ENCODE results near the gene STK25. TPM values are rescaled to one million over a fixed set of nuclear protein-coding genes. Genes with fewer than 3 reads are reported as not detected.
"Not testable (repeated sequence)": the region's sequence is repeated elsewhere in the genome, so short reads cannot be mapped to it uniquely, and the experiment has no call there.

The STK25 gene
- total RNA-seq, 1 donor from 2014 or later, result 158 TPM

DNA sequence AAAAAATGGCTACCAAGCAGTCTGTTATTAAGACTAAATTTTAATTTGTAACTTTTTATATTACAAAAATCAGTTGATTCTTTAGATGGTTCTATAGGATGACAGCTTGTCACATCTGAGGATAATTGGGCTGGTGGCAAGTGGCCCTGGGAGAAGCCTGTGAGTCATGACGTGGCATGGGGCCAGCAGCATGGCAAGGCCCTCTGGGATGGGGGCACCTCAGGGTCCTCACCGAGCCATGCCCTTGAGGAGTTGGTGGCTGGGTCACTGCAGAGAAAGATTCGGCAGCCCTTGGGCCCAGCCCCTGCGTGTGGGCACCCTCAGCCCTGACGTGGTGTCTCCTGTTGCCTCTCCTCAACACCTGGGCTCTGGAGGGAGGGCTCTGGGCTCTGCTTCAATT, 49.7 kb downstream of the STK25 start:
- Mint-ChIP-seq H3K4me3 (ENCODE audit: unreplicated experiment) (no peak overlapping the region), H3K4me1 (ENCODE audit: low read depth) (no peaks in the 10 kb centered on the region), H3K36me3 (ENCODE audit: low read depth) (peaks cover 2% of the 10 kb centered on the region), H3K9me3 (ENCODE audit: low read depth) (no peaks in the 10 kb centered on the region), H3K27ac (ENCODE audit: unreplicated experiment) (no peak overlapping the region), H3K27me3 (ENCODE audit: low read depth) (no peaks in the 10 kb centered on the region)
- no peak for DNase-seq (ENCODE audit: low spot score)
- TF ChIP-seq, protein P1, sequence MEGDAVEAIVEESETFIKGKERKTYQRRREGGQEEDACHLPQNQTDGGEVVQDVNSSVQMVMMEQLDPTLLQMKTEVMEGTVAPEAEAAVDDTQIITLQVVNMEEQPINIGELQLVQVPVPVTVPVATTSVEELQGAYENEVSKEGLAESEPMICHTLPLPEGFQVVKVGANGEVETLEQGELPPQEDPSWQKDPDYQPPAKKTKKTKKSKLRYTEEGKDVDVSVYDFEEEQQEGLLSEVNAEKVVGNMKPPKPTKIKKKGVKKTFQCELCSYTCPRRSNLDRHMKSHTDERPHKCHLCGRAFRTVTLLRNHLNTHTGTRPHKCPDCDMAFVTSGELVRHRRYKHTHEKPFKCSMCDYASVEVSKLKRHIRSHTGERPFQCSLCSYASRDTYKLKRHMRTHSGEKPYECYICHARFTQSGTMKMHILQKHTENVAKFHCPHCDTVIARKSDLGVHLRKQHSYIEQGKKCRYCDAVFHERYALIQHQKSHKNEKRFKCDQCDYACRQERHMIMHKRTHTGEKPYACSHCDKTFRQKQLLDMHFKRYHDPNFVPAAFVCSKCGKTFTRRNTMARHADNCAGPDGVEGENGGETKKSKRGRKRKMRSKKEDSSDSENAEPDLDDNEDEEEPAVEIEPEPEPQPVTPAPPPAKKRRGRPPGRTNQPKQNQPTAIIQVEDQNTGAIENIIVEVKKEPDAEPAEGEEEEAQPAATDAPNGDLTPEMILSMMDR (IDR thresholded peaks at IDR 0.05), result no peak

DNA sequence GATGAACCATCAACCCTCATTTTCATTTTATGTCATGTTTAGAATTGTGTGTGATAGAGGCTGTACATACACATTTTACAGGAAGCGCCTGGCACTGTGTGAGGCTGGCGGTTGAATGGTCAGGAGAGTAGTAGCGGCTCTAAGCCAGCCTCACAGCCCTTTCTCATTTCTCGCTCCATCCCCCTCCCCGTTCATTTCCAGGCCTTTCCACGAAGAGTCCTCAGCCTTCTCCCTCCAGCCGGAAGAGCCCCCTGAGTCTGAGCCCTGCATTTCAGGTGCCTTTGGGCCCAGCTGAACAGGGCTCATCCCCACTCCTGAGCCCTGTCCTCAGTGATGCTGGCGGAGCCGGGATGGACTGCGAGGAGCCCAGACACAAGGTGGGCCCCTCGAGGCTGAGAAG, 51.8 kb downstream of the STK25 start:
- Mint-ChIP-seq H3K27ac (ENCODE audit: unreplicated experiment) (no peak overlapping the region), H3K4me1 (ENCODE audit: low read depth) (no peaks in the 10 kb centered on the region), H3K9me3 (ENCODE audit: low read depth) (no peaks in the 10 kb centered on the region), H3K4me3 (ENCODE audit: unreplicated experiment) (no peak overlapping the region), H3K36me3 (ENCODE audit: low read depth) (peaks cover 3% of the 10 kb centered on the region), H3K27me3 (ENCODE audit: low read depth) (no peaks in the 10 kb centered on the region)
- peak; percentile 70 for DNase-seq (ENCODE audit: low spot score)
- TF ChIP-seq, protein P1 (IDR thresholded peaks at IDR 0.05), result no peak

DNA sequence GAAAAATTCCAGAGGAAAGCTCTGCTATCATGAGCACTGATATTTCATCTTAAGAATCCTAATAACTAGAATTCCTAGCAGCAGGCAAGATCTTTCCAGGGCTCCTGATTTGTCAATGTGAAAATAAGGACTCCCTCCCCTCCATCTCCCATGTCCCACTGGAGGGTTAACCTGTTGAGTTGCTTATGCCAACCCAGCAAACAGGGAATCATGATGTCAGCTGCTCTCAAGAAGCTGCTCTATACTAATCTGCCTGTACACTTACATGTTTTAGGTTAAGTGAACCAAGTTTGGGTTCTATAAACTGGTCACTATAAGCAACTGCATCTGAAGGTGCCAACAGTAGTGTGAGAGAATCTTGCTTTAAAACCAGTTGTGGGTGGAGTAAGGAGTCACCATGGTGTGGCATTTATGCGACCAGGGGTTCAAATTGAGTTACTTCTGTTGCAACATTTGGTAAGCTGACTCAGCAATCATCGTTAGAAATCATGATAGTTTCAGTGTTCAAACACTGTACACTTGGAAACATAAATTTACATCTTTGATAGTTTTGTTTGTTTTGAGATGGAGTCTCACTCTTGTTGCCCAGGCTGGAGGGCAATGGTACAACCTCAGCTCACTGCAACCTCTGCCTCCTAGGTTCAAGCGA, 53.4 kb downstream of the STK25 start:
- DNase-seq (ENCODE audit: low spot score), result no peak
- H3K9me3 Mint-ChIP-seq (ENCODE audit: low read depth), result no peaks in the 10 kb centered on the region
- peaks cover 4% of the 10 kb centered on the region for H3K36me3 Mint-ChIP-seq (ENCODE audit: low read depth)
- no peak overlapping the region for H3K4me3 Mint-ChIP-seq (ENCODE audit: unreplicated experiment)
- no peaks in the 10 kb centered on the region for H3K4me1 Mint-ChIP-seq (ENCODE audit: low read depth)
- TF ChIP-seq, protein P1 (IDR thresholded peaks at IDR 0.05), result no peak
- H3K27ac Mint-ChIP-seq (ENCODE audit: unreplicated experiment), result no peak overlapping the region
- no peaks in the 10 kb centered on the region for H3K27me3 Mint-ChIP-seq (ENCODE audit: low read depth)

DNA sequence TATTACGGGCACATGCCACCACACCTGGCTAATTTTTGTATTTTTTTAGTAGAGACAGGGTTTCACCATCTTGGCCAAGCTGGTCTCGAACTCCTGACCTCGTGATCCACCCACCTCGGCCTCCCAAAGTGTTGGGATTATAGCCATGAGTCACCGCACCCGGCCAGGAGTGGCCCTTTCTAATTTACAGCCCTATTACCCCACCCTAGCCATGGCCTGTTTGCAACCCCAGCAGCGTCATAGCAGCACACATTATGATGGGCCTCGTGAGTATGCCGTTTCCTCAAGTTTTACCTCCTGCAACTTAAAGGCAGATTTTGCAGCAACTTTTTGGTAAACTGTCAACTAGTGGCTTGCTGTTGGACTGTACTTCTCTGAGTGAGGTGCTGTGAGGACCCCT, 54.5 kb downstream of the STK25 start:
- H3K36me3 Mint-ChIP-seq (ENCODE audit: low read depth); H3K4me1 Mint-ChIP-seq (ENCODE audit: low read depth); H3K9me3 Mint-ChIP-seq (ENCODE audit: low read depth); H3K27ac Mint-ChIP-seq (ENCODE audit: unreplicated experiment); H3K27me3 Mint-ChIP-seq (ENCODE audit: low read depth); H3K4me3 Mint-ChIP-seq (ENCODE audit: unreplicated experiment); DNase-seq (ENCODE audit: low spot score): not testable (repeated sequence)

DNA sequence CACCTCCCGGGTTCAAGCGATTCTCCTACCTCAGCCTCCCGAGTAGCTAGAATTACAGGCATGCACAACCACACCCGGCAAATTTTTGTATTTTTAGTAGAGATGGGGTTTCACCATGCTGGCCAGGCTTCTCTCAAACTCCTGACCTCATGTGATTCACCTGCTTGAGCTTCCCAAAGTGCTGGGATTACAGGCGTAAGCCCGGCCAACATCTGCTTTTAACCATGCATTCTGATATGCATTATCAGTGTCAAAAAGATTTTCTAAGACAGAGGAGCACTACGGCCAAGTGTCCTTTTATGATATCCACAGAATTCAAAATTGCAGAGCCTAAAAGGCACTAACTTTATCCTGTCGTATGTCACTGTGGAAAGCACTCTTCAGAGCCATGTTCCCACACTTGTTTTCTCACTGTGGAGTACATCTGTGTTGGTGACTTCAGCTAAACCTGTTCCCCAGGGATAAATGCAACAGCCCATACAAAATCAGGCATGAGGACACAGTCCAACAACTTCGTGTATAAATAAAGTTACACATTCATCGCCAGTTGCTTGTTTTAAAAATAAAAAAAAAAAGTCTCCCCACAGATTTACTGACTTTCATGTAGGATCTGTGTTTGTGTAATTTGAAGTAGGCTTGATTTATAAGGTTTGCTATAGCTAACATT, 56.4 kb downstream of the STK25 start:
- Mint-ChIP-seq H3K9me3 (ENCODE audit: low read depth) (no peaks in the 10 kb centered on the region), H3K4me3 (ENCODE audit: unreplicated experiment) (no peak overlapping the region), H3K4me1 (ENCODE audit: low read depth) (no peaks in the 10 kb centered on the region), H3K27ac (ENCODE audit: unreplicated experiment) (no peak overlapping the region), H3K36me3 (ENCODE audit: low read depth) (peaks cover 7% of the 10 kb centered on the region), H3K27me3 (ENCODE audit: low read depth) (no peaks in the 10 kb centered on the region)
- no peak for DNase-seq (ENCODE audit: low spot score)
- TF ChIP-seq, protein P1 (IDR thresholded peaks at IDR 0.05), result no peak

DNA sequence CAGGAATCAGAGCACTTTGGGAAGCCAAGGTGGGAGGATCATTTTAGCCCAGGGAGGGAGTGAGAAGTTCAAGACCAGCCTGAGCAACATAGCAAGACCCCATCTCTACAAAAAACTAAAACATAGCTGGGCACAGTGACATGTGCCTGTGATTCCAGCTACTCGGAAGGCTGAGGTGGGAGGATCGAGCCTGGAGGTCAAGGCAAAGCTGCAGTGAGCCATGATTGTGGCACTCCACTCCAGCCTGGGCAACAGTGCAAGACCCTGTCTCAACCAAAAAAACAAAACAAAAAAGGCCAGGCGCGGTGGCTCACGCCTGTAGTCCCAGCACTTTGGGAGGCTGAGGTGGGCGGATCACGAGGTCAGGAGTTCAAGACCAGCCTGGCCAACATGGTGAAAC, 58.3 kb downstream of the STK25 start:
- H3K4me3 Mint-ChIP-seq (ENCODE audit: unreplicated experiment); H3K4me1 Mint-ChIP-seq (ENCODE audit: low read depth); DNase-seq (ENCODE audit: low spot score); H3K27me3 Mint-ChIP-seq (ENCODE audit: low read depth); H3K9me3 Mint-ChIP-seq (ENCODE audit: low read depth); H3K36me3 Mint-ChIP-seq (ENCODE audit: low read depth); H3K27ac Mint-ChIP-seq (ENCODE audit: unreplicated experiment): not testable (repeated sequence)

Measured in chondrocyte (in vitro differentiated cells).